Gastroesophageal sphincter (tissue), 3 donors: ENCODE measurements around the gene GSTT2B.

Experiments
- EP300 ChIP-seq: sonication (generic); formaldehyde crosslinking; IDR thresholded peaks from one replicate; pipeline ENCODE4 v1.6.1; 2017; ENCODE audit warnings: antibody characterized with exemption, mild to moderate bottlenecking
- POLR2A ChIP-seq, 2 donors: fragments of 450-650 bp; IDR thresholded peaks; one replicate each; pipeline ENCODE4 v1.6.1; 2017; ENCODE audit warnings: antibody characterized with exemption in 2 of 2, mild to moderate bottlenecking in 2 of 2, moderate library complexity in 1 of 2
- POLR2AphosphoS5 ChIP-seq: sonication (generic); formaldehyde crosslinking; IDR thresholded peaks from one replicate; pipeline ENCODE4 v1.6.1; 2017; ENCODE audit warnings: antibody characterized with exemption
- TF ChIP-seq, protein P1 (sequence below), 4 experiments: fragments of 200-600 bp in 2 of 4; fragments of 450-650 bp in 2 of 4; sonication (generic) in 1 of 4; IDR thresholded peaks; one replicate each; pipeline ENCODE4 v1.5.1; 2017 to 2019; ENCODE audit warnings: antibody characterized with exemption in 4 of 4, mild to moderate bottlenecking in 2 of 4, moderate library complexity in 2 of 4

DNA sequence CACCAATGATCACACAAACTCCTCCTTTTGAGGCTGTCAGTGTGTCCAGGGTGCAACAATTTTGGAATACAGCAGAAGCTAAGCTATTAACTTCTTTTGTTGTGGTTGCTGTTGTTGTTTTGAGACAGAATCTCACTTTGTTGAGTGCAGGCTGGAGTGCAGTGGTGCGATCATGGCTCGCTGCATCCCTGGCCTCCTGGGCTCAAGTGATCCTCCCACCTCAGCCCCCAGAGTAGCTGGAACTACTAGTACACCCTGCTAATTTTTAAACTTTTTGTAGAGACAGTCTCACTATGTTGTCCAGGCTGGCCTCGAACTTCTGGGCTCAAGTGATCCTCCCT lies 22.0 kb downstream of the GSTT2B start:
- TF ChIP-seq, protein P1, sequence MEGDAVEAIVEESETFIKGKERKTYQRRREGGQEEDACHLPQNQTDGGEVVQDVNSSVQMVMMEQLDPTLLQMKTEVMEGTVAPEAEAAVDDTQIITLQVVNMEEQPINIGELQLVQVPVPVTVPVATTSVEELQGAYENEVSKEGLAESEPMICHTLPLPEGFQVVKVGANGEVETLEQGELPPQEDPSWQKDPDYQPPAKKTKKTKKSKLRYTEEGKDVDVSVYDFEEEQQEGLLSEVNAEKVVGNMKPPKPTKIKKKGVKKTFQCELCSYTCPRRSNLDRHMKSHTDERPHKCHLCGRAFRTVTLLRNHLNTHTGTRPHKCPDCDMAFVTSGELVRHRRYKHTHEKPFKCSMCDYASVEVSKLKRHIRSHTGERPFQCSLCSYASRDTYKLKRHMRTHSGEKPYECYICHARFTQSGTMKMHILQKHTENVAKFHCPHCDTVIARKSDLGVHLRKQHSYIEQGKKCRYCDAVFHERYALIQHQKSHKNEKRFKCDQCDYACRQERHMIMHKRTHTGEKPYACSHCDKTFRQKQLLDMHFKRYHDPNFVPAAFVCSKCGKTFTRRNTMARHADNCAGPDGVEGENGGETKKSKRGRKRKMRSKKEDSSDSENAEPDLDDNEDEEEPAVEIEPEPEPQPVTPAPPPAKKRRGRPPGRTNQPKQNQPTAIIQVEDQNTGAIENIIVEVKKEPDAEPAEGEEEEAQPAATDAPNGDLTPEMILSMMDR (IDR thresholded peaks at IDR 0.05), result no peak
- TF ChIP-seq POLR2AphosphoS5 (no peak), POLR2A (IDR thresholded peaks at IDR 0.05) (no peak), EP300 (no peak)
